SK-N-SH (cell line): ENCODE results near the gene SNRK. TPM values are rescaled to one million over a fixed set of nuclear protein-coding genes. Genes with fewer than 3 reads are reported as not detected.

Experiments used
- CTCF ChIA-PET: fragments of 300-600, 350-600 bp; formaldehyde crosslinking; extraction: SDS; loops from one replicate; lab custom pipeline; 2021; lab: Yijun Ruan, JAX
- POLR2A ChIA-PET: fragments of 350-600 bp; sonication (Branson Sonifier 250); formaldehyde crosslinking; extraction: SDS; loops from one replicate; lab custom pipeline; 2020; ENCODE audit warnings: antibody characterized with exemption, inconsistent platforms; lab: Yijun Ruan, JAX
- DNase-seq: peaks from one replicate; pipeline ENCODE4 v3.0.0; 2012
- H2AFZ ChIP-seq: fragments of 200-600 bp; sonication (generic); 2 replicates; pipeline ENCODE4 v1.8.1; 2016; ENCODE audit warnings: antibody characterized with exemption, mild to moderate bottlenecking, low read depth
- H3F3A ChIP-seq: fragments of 200-600 bp; sonication (generic); replicated peaks from 2 replicates; pipeline ENCODE3; 2016; ENCODE audit warnings: antibody characterized with exemption, mild to moderate bottlenecking; ENCODE audit not compliant: insufficient read depth
- H3K27ac ChIP-seq, 2 experiments: fragments of 200-500 bp in 1 of 2; fragments of 200-600 bp in 1 of 2; sonication (Bioruptor generic) in 1 of 2; sonication (generic), shearing (Covaris generic) in 1 of 2; 2 replicates each; pipeline versions ENCODE4 v1.5.1 to v1.6.1; 2014 to 2016; ENCODE audit warnings: low read depth in 2 of 2, inconsistent platforms in 1 of 2, low read length in 1 of 2, mild to moderate bottlenecking in 1 of 2, mixed read lengths in 1 of 2
- H3K27me3 ChIP-seq: fragments of 200-600 bp; sonication (generic), shearing (Covaris generic); 2 replicates; pipeline ENCODE4 v1.6.1; 2016; ENCODE audit warnings: mixed run types; ENCODE audit not compliant: insufficient read depth
- H3K36me3 ChIP-seq, 2 experiments: fragments of 200-500 bp in 1 of 2; fragments of 200-600 bp in 1 of 2; sonication (Bioruptor generic) in 1 of 2; sonication (generic) in 1 of 2; replicated peaks in 1 of 2; 2 replicates each; pipeline versions ENCODE3 to v1.5.1; 2014 to 2016; ENCODE audit warnings: low read length in 1 of 2, mild to moderate bottlenecking in 1 of 2; ENCODE audit not compliant: insufficient read depth in 2 of 2, control insufficient read depth in 1 of 2
- H3K4me1 ChIP-seq, 2 experiments: fragments of 200-500 bp in 1 of 2; fragments of 200-600 bp in 1 of 2; sonication (Bioruptor generic) in 1 of 2; sonication (generic), shearing (Covaris generic) in 1 of 2; 2 replicates each; pipeline versions ENCODE4 v1.5.1 to v1.6.1; 2014 to 2016; ENCODE audit warnings: low read depth in 1 of 2, low read length in 1 of 2, mixed run types in 1 of 2; ENCODE audit not compliant: insufficient read depth in 2 of 2, control insufficient read depth in 1 of 2
- H3K4me2 ChIP-seq: fragments of 200-600 bp; sonication (generic), shearing (Covaris generic); 2 replicates; pipeline ENCODE4 v1.6.1; 2017; ENCODE audit warnings: mixed run types
- H3K4me3 ChIP-seq, 2 experiments: fragments of 200-500 bp in 1 of 2; fragments of 200-600 bp in 1 of 2; sonication (Bioruptor generic) in 1 of 2; sonication (generic), shearing (Covaris generic) in 1 of 2; 2 replicates each; pipeline versions ENCODE4 v1.5.1 to v1.8.1; 2014 to 2016; ENCODE audit warnings: low read depth in 2 of 2, inconsistent platforms in 1 of 2, low read length in 1 of 2, mild to moderate bottlenecking in 1 of 2, mixed read lengths in 1 of 2, moderate library complexity in 1 of 2
- H3K79me2 ChIP-seq: fragments of 200-600 bp; sonication (generic); 2 replicates; pipeline ENCODE4 v1.8.1; 2017; ENCODE audit warnings: mild to moderate bottlenecking; ENCODE audit not compliant: insufficient read depth
- H3K9ac ChIP-seq: fragments of 200-600 bp; sonication (generic); 2 replicates; pipeline ENCODE4 v1.6.1; 2017; ENCODE audit warnings: mixed run types
- H3K9me2 ChIP-seq: fragments of 200-600 bp; sonication (generic); 2 replicates; pipeline ENCODE4 v1.6.1; 2017; ENCODE audit warnings: mixed run types
- H3K9me3 ChIP-seq: fragments of 200-600 bp; sonication (generic); 2 replicates; pipeline ENCODE4 v1.6.1; 2017; ENCODE audit warnings: mixed run types, mild to moderate bottlenecking, moderate library complexity
- H4K20me1 ChIP-seq: fragments of 200-600 bp; sonication (generic); 2 replicates; pipeline ENCODE4 v1.6.1; 2017; ENCODE audit warnings: mild to moderate bottlenecking, mixed run types; ENCODE audit not compliant: insufficient read depth
- CTCF ChIP-seq: fragments of 200-600 bp; sonication (generic); IDR thresholded peaks from 2 replicates; pipeline ENCODE4 v1.6.1; 2017; ENCODE audit warnings: antibody characterized with exemption, mild to moderate bottlenecking, moderate library complexity
- EP300 ChIP-seq, 2 experiments: IDR thresholded peaks; 2 replicates each; pipeline versions ENCODE4 v1.4.0 to v1.6.1; 2012; ENCODE audit warnings: borderline replicate concordance in 1 of 2, low read depth in 1 of 2, low read length in 1 of 2
- EZH2phosphoT487 ChIP-seq: fragments of 200-600 bp; sonication (generic); IDR thresholded peaks from 2 replicates; pipeline ENCODE4 v1.6.1; 2017; ENCODE audit warnings: low read depth, mixed run types, mild to moderate bottlenecking, antibody characterized with exemption, moderate library complexity, borderline replicate concordance
- FOSL2 ChIP-seq: IDR thresholded peaks from 2 replicates; pipeline ENCODE4 v1.4.0; 2012; ENCODE audit warnings: low read depth, mild to moderate bottlenecking, moderate library complexity, borderline replicate concordance
- FOXJ3 ChIP-seq: sonication (generic); formaldehyde crosslinking; IDR thresholded peaks from 2 replicates; pipeline ENCODE4 v1.5.1; 2020; ENCODE audit warnings: mild to moderate bottlenecking, missing genetic modification reagents
- FOXM1 ChIP-seq: IDR thresholded peaks from 2 replicates; pipeline ENCODE4 v1.4.0; 2012; ENCODE audit warnings: low read depth, mild to moderate bottlenecking
- GABPA ChIP-seq: IDR thresholded peaks from 2 replicates; pipeline ENCODE4 v1.4.0; 2012; ENCODE audit warnings: low read depth, mild to moderate bottlenecking
- JUND ChIP-seq: IDR thresholded peaks from 2 replicates; pipeline ENCODE4 v1.4.0; 2012
- MAX ChIP-seq: IDR thresholded peaks from 2 replicates; pipeline ENCODE4 v1.4.0; 2012; ENCODE audit warnings: low read depth
- NFIC ChIP-seq: IDR thresholded peaks from 2 replicates; pipeline ENCODE4 v1.4.0; 2012; ENCODE audit warnings: borderline replicate concordance
- PBX3 ChIP-seq: IDR thresholded peaks from 2 replicates; pipeline ENCODE4; 2012
- RAD21 ChIP-seq: IDR thresholded peaks from 2 replicates; pipeline ENCODE4 v1.6.1; 2012; ENCODE audit warnings: mild to moderate bottlenecking, low read length
- RCOR1 ChIP-seq: fragments of 150-350 bp; IDR thresholded peaks from 2 replicates; pipeline ENCODE4 v1.6.1; 2017; ENCODE audit warnings: antibody characterized with exemption, low read length
- SIN3A ChIP-seq: IDR thresholded peaks from 2 replicates; pipeline ENCODE4 v1.6.1; 2012; ENCODE audit warnings: low read depth, mild to moderate bottlenecking, low read length, moderate library complexity, borderline replicate concordance
- SMC3 ChIP-seq: IDR thresholded peaks from 2 replicates; pipeline ENCODE4 v1.6.1; 2012; ENCODE audit warnings: low read depth, low read length, improper control_type of control experiment
- TAF1 ChIP-seq: IDR thresholded peaks from 2 replicates; pipeline ENCODE4 v1.6.1; 2012; ENCODE audit warnings: low read depth, mild to moderate bottlenecking, low read length, moderate library complexity, borderline replicate concordance
- TEAD4 ChIP-seq: IDR thresholded peaks from 2 replicates; pipeline ENCODE4 v1.4.0; 2012; ENCODE audit warnings: mild to moderate bottlenecking, borderline replicate concordance; ENCODE audit not compliant: insufficient read depth
- YY1 ChIP-seq: IDR thresholded peaks from 2 replicates; pipeline ENCODE4 v1.4.0; 2012; ENCODE audit warnings: low read depth, mild to moderate bottlenecking
- WGBS: methylation state at CpG from one replicate; pipeline ENCODE4 v1.1.6; 2017; ENCODE audit warnings: low lambda C conversion rate; 5-methylcytosine and 5-hydroxymethylcytosine counted together
- polyA plus RNA-seq, 3 experiments: library from polyadenylated mRNA; depleted of rRNA; stranded (reverse); fragments of >200 nt; gene quantifications; 2 replicates each; pipeline ENCODE4 v1.2.3, GENCODE V29; 2012

SNRK gene
- polyA plus RNA-seq, 1 of the 3 experiments (the other 2 are of a cell fraction), result 3.6 TPM

- Histone ChIP-seq H3K79me2 (peaks cover 31% of the 10 kb centered on the region), H4K20me1 (no peaks in the 10 kb centered on the region), H3K4me1 (no peaks in the 10 kb centered on the region; a peak in 2 of 4 replicates), H3K9me2 (no peaks in the 10 kb centered on the region), H3K4me2 (no peak overlapping the region), H3F3A (no peaks in the 10 kb centered on the region), H2AFZ (no peak overlapping the region), H3K36me3 (peaks cover 0 to 5% of the 10 kb centered on the region in 2 experiments), H3K9me3 (no peaks in the 10 kb centered on the region), H3K4me3 (no peak overlapping the region), H3K27me3 (no peaks in the 10 kb centered on the region), H3K27ac (no peak overlapping the region), H3K9ac (no peak overlapping the region)
- 100% methylated on average over 1 of the region's 1 CpG for WGBS
- POLR2A ChIA-PET, result no interaction called here
- CTCF ChIA-PET, result no interaction called here
- no peak for DNase-seq
- TF ChIP-seq GABPA (no peak), PBX3 (no peak), YY1 (no peak), SMC3 (no peak), EZH2phosphoT487 (no peak), TEAD4 (no peak), EP300 (IDR thresholded peaks at IDR 0.05; ENCODE audit: borderline replicate concordance in 1 of 2, low read depth in 1 of 2, low read length in 1 of 2) (no peak), FOXM1 (no peak), FOSL2 (no peak), NFIC (no peak), MAX (no peak), FOXJ3 (CRISPR knock-in tag) (no peak), TAF1 (no peak), JUND (no peak), RCOR1 (no peak), RAD21 (no peak), SIN3A (no peak), CTCF (no peak)
- TF ChIP-seq, all 33 proteins: peak for 0
Measured at GRCh38 chr3:43323541-43323940, 37.2 kb downstream of the SNRK start.
